Central memory CD8-positive, alpha-beta T cell (primary cell): ENCODE measurements around the gene BAHD1.

Source experiments
- ATAC-seq: fragments of 150-1000 bp; cut with Tn5 transposase; replicated peaks from 2 replicates; pipeline ENCODE4 v1.10.0; 2022; ENCODE audit warnings: mild to moderate bottlenecking, moderate FRiP score, moderate number of reproducible peaks; ENCODE audit not compliant: poor library complexity, severe bottlenecking; ENCODE audit errors: extremely low read depth
- DNase-seq, 2 donors: peaks; one replicate each; pipeline ENCODE4 v3.0.0; 2021; ENCODE audit warnings: low spot score in 2 of 2
- H3K27ac Mint-ChIP-seq: one replicate; pipeline ENCODE4 v1.8.0; 2022; ENCODE audit warnings: low read depth, mild to moderate bottlenecking, moderate library complexity, mixed read lengths
- H3K27me3 Mint-ChIP-seq: one replicate; pipeline ENCODE4 v1.8.0; 2022; ENCODE audit warnings: mixed read lengths
- H3K36me3 Mint-ChIP-seq: one replicate; pipeline ENCODE4 v1.8.0; 2022; ENCODE audit warnings: mild to moderate bottlenecking, moderate library complexity, mixed read lengths; ENCODE audit not compliant: insufficient read depth
- H3K4me1 Mint-ChIP-seq: one replicate; pipeline ENCODE4 v1.8.0; 2022; ENCODE audit warnings: mixed read lengths
- H3K4me3 Mint-ChIP-seq: one replicate; pipeline ENCODE4 v1.8.0; 2022; ENCODE audit warnings: mild to moderate bottlenecking, moderate library complexity, mixed read lengths
- H3K9me3 Mint-ChIP-seq: one replicate; pipeline ENCODE4 v1.8.0; 2022; ENCODE audit warnings: mixed read lengths

BAHD1 gene

DNA sequence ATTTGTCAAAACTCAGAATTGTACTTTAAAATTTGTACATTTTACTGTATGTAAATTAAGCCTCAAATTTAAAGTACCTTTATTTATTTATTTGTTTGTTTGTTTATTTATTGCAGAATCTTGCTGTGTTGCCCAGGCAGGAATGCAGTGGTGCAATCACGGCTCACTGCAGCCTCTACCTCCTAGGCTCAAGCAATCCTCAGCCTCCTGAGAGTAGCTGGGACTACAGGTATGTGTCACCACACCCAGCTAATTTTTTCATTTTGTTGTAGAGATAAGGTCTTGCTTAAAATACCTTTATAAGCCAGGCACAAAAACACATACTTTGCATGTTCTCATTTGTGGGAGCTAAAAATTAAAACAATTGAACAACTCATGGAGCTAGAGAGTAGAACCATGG, 67.5 kb downstream of the BAHD1 start:
- ATAC-seq (no peak), DNase-seq (no peak)
- H3K27me3 Mint-ChIP-seq: peaks cover 86% of the 10 kb centered on the region
- no peak overlapping the region for H3K27ac Mint-ChIP-seq
- no peak overlapping the region for H3K4me3 Mint-ChIP-seq
- H3K36me3 Mint-ChIP-seq: no peaks in the 10 kb centered on the region
- H3K9me3 Mint-ChIP-seq: no peaks in the 10 kb centered on the region
- no peaks in the 10 kb centered on the region for H3K4me1 Mint-ChIP-seq

DNA sequence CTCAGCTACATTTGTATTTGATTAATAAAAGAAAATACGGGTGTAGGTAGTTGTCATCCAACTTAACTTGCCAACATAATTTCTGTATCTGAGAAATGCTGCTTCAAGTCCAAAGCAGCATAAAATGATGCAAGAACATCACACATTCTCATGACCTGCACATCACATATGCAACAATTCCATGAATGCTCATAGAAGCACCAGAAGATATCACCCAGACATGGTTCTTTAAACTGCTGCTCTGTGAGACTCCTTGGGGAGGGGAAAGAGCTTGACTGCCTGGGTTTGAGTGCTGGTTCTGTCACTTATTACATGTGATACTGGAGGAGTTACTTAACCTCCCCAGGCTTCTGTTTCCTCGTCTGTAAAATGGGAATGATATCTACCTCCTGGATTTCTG, 69.4 kb downstream of the BAHD1 start:
- Mint-ChIP-seq H3K27me3 (peaks cover 81% of the 10 kb centered on the region), H3K4me1 (no peaks in the 10 kb centered on the region), H3K27ac (no peak overlapping the region), H3K4me3 (no peak overlapping the region), H3K36me3 (no peaks in the 10 kb centered on the region), H3K9me3 (no peaks in the 10 kb centered on the region)
- ATAC-seq (no peak), DNase-seq (no peak)

DNA sequence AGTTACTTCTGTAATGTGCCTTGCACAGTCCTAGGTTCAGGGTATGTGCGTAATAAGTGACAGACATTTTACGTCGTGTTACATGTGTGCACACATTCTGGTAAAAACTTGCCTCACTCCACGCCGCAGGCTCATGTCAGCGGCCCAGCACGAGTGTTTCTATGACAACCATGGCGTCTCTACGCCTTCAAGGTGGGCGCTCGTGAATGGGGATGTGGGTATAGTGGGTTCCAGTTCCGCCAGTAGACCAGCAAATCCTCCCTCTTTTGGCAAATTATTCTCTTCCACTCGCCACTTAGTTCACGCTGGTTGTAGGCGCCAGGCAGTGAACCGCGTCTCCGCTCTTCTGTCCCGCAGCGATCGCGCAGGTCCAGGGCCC, 70.3 kb downstream of the BAHD1 start:
- Mint-ChIP-seq H3K27ac (no peak overlapping the region), H3K9me3 (no peaks in the 10 kb centered on the region), H3K4me3 (peak overlapping the region; percentile 53), H3K36me3 (no peaks in the 10 kb centered on the region), H3K4me1 (no peaks in the 10 kb centered on the region), H3K27me3 (peaks cover 72% of the 10 kb centered on the region)
- DNase-seq: peak in 1 of 2 donors; percentile 16
- peak; percentile 63 for ATAC-seq

DNA sequence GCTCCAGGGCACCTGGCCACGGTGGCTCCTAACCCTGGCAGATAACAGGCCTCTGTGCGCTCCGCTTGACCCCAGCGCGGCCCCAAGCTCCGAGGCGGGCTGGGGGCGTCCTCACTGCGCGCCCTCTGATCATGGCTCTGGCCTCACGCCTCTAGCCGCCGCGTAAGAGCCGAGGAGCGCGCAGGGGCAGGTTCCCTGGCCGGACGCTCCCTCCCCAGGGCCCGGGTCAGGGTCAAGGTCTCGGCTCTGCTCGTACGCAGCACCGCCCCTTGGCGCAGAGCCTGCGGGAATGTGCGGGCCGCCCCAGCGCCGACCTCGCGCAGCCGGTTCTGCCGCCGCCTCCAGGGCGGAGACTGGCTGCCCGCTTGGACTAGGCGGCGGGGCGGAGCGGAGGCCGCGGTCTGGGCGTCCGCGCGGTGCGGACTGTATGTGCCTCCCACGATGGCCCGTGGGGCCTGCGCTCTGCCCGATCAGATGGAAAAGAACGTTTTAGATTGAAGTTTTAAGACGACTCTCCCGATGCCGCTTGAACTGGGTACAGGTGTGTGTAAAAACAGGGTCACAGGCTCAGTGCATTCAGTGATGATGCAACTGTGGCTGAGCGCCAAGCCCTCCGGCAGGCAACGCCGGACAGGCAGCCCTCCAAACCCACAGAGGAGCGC, 70.8 kb downstream of the BAHD1 start:
- H3K27me3 Mint-ChIP-seq: peaks cover 67% of the 10 kb centered on the region
- H3K36me3 Mint-ChIP-seq: no peaks in the 10 kb centered on the region
- no peaks in the 10 kb centered on the region for H3K4me1 Mint-ChIP-seq
- H3K9me3 Mint-ChIP-seq: no peaks in the 10 kb centered on the region
- no peak overlapping the region for H3K27ac Mint-ChIP-seq
- DNase-seq (no peak), ATAC-seq (no peak)
- peak overlapping the region; percentile 53 for H3K4me3 Mint-ChIP-seq

DNA sequence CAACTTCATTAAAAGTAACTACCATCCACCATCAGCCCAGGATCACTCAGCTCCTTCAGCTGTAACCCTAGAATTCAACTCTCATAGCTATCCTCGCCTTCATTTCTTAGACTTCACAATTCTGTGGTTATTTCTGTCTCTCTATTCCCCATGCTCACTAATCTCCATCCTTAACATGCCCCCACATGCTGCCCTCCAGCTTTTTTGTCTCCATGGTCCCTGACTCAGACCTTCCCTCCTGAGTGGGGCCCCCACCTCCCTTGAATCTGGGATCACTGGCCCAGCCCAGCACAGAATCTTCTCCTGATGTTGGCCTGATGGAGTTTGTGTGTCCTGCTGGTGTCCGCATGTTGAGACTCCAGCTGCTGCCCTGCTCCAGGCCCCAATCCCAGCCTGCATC, 71.7 kb downstream of the BAHD1 start:
- Mint-ChIP-seq H3K36me3 (no peaks in the 10 kb centered on the region), H3K27ac (no peak overlapping the region), H3K4me3 (peak overlapping the region; percentile 53), H3K27me3 (peaks cover 59% of the 10 kb centered on the region), H3K9me3 (no peaks in the 10 kb centered on the region), H3K4me1 (no peaks in the 10 kb centered on the region)
- ATAC-seq: no peak
- no peak for DNase-seq

DNA sequence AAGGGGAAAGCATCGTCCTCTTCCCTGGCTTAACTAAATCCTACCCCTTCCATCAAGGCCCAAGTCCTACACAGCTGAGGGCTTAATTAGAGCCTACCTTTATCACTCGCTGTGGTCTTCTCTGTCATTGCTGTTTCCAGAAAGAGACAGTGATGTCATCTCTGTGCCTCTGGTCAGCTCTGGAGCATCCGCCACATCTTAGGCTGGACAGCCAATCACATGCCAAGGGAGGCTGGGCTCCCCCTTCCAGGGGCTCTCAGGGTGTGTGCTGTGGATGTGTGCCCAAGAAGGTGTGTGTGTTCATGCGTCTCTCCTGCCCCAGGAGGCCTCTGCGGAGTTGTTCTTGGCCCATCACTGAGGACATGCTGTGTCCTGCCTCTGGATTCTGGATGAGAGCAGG, 72.9 kb downstream of the BAHD1 start:
- Mint-ChIP-seq H3K9me3 (no peaks in the 10 kb centered on the region), H3K4me3 (no peak overlapping the region), H3K36me3 (no peaks in the 10 kb centered on the region), H3K4me1 (no peaks in the 10 kb centered on the region), H3K27me3 (peaks cover 47% of the 10 kb centered on the region), H3K27ac (no peak overlapping the region)
- ATAC-seq (no peak), DNase-seq (no peak)

DNA sequence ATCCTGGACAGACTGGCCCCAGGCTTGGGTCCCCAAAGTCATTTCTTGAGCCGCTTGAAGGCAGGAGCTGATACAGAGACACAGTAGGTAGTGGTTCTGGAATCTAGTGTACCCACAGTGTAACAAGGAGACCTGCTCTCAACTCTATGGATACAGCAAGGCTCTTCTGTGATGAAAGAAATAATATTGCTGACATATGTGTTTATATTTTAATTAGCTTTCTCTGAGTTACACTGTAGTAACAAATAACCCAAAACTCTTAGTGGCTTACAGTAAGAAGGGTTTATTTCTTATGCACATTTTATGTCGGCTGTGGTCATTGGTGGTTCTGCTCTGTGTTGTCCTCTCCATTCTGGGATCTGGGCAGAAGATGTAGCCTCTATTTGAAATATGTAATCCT, 75.6 kb downstream of the BAHD1 start:
- no peak for ATAC-seq
- Mint-ChIP-seq H3K4me3 (no peak overlapping the region), H3K27me3 (peaks cover 28% of the 10 kb centered on the region), H3K27ac (no peak overlapping the region), H3K36me3 (no peaks in the 10 kb centered on the region), H3K9me3 (no peaks in the 10 kb centered on the region), H3K4me1 (peaks cover 4% of the 10 kb centered on the region)
- no peak for DNase-seq
